NB4 (cell line): ENCODE data around the gene TMEM185B.

Source experiments
- CTCF ChIP-seq: IDR thresholded peaks from one replicate; pipeline ENCODE4 v1.5.1; 2012; ENCODE audit warnings: low read depth, low read length
- POLR2A ChIP-seq: IDR thresholded peaks from 2 replicates; pipeline ENCODE4 v1.6.1; 2011; ENCODE audit warnings: mild to moderate bottlenecking; ENCODE audit not compliant: insufficient read length; ENCODE audit errors: extremely low read depth

DNA sequence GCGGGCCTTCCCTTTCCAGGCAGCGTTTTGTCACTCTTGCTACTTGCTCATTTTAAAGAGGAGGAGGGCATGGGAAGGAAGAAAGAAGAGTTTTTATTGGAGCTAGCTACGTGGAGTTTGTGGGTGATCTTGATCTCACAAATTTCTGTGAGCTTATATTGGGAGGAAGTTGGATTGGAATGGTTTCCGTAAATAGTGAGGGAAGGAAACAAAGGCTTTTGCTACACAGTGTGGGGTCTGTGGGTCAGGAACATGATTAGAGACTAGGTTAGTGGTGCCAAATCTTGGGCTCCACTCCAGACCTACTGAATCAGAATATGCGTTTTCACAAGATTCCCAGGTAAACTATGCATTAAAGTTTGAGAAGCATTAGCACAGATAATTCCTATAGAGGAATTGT, 37.5 kb upstream of the TMEM185B start:
- TF ChIP-seq CTCF (no peak), POLR2A (no peak)
